ENCODE results near the gene GIMAP1. TPM values are rescaled to one million over a fixed set of nuclear protein-coding genes. Genes with fewer than 3 reads are reported as not detected.
A peak's percentile ranks its signal among the peaks of the same experiment; 100 is the strongest.

GIMAP1 gene
- total and polyA plus RNA-seq, 4 experiments from 2014 or later = 36.6 to 97.6 (median 81.5) TPM

DNA sequence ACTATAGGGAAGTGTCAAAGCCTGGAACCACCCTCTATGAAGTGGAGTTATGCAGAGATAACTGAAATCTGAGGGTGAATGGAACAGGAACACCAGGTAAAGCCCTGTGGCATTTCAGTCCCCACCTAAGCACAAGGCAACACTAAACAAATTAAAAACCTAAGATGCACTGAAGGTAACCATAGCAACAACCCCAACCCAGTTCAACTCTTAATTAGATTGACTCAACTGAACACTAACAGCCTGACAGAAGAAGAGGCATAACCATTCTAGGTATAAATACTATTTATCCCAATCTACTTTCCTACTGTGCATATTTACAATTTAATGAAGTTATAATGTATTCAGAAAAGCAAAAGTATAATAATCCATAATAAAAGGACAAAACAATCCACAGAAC is 11.6 kb downstream of the GIMAP1 start:
- peaks cover 43% of the 10 kb centered on the region for H3K4me1 ChIP-seq (ENCODE audit: insufficient read depth, low read length)
- no peak for DNase-seq
- no peaks in the 10 kb centered on the region for H3K27me3 Mint-ChIP-seq
- peaks cover 10% of the 10 kb centered on the region for H3K36me3 ChIP-seq (ENCODE audit: insufficient read depth, low read length)
- H3K27me3 ChIP-seq (ENCODE audit: insufficient read depth, low read length) = no peaks in the 10 kb centered on the region
- H3K9me3 ChIP-seq (ENCODE audit: control insufficient read depth in 1 of 2, low read length in 2 of 2) = peaks cover 0 to 11% of the 10 kb centered on the region in 2 donors
- POLR2A ChIA-PET (ENCODE audit: partially characterized antibody) = interaction anchor here (0.7 to 26.3 kb wide), 6 partner anchors 7 to 279 kb away, joined by 5 to 593 read pairs (median 36); partner anchors contain the start of genes GIMAP1, GIMAP5 and GIMAP6
- peaks cover 2 to 62% (median 56%) of the 10 kb centered on the region in 8 donors for H3K9me3 Mint-ChIP-seq
- intact Hi-C loops (cut with micrococcal nuclease) = no loop called here
- H3K4me3 Mint-ChIP-seq = peak overlapping the region in 3 of 8 donors; percentile 18 to 63 (median 51)
- H3K36me3 Mint-ChIP-seq = peaks cover 49 to 50% of the 10 kb centered on the region in 2 donors
- H3K27ac ChIP-seq (ENCODE audit: low read depth, low read length) = no peak overlapping the region
- no peak overlapping the region for H3K4me3 ChIP-seq (ENCODE audit: low read length in 2 of 2)
- peaks cover 45 to 71% (median 55%) of the 10 kb centered on the region in 4 donors for H3K4me1 Mint-ChIP-seq
- peak overlapping the region in 3 of 7 donors; percentile 32 to 77 (median 65) for H3K27ac Mint-ChIP-seq
- CTCF ChIA-PET (ENCODE audit: partially characterized antibody) = interaction anchor here (1.5 kb wide), 1 partner anchor 279 kb away, joined by 5 read pairs; no protein-coding TSS in a partner anchor

GRCh38 chr7:150728609-150729008 is 12.2 kb downstream of the GIMAP1 start:
- no peak for DNase-seq
- POLR2A ChIA-PET (ENCODE audit: partially characterized antibody) = interaction anchor here (0.7 to 26.3 kb wide), 8 partner anchors 9 to 277 kb away, joined by 3 to 593 read pairs (median 14); partner anchors contain the start of genes GIMAP1, GIMAP4 and GIMAP6
- H3K4me3 Mint-ChIP-seq = peak overlapping the region in 3 of 8 donors; percentile 5 to 18 (median 16)
- H3K4me1 Mint-ChIP-seq = peaks cover 49 to 71% (median 55%) of the 10 kb centered on the region in 4 donors
- H3K27me3 ChIP-seq (ENCODE audit: insufficient read depth, low read length) = no peaks in the 10 kb centered on the region
- intact Hi-C loops (cut with micrococcal nuclease) = no loop called here
- peaks cover 43 to 44% of the 10 kb centered on the region in 2 donors for H3K36me3 Mint-ChIP-seq
- H3K36me3 ChIP-seq (ENCODE audit: insufficient read depth, low read length) = peaks cover 4% of the 10 kb centered on the region
- peaks cover 0 to 11% of the 10 kb centered on the region in 2 donors for H3K9me3 ChIP-seq (ENCODE audit: control insufficient read depth in 1 of 2, low read length in 2 of 2)
- no peak overlapping the region for H3K4me3 ChIP-seq (ENCODE audit: low read length in 2 of 2)
- peaks cover 2 to 56% (median 51%) of the 10 kb centered on the region in 8 donors for H3K9me3 Mint-ChIP-seq
- no peak overlapping the region for H3K27ac ChIP-seq (ENCODE audit: low read depth, low read length)
- peak overlapping the region in 5 of 7 donors; percentile 29 to 48 (median 32) for H3K27ac Mint-ChIP-seq
- H3K4me1 ChIP-seq (ENCODE audit: insufficient read depth, low read length) = peaks cover 43% of the 10 kb centered on the region
- no peaks in the 10 kb centered on the region for H3K27me3 Mint-ChIP-seq
- CTCF ChIA-PET (ENCODE audit: partially characterized antibody) = interaction anchor here (2.2 kb wide), 1 partner anchor 11 kb away, joined by 13 read pairs; the partner anchor contains the start of gene GIMAP1

- peaks cover 0 to 4% of the 10 kb centered on the region in 2 donors for H3K9me3 ChIP-seq (ENCODE audit: control insufficient read depth in 1 of 2, low read length in 2 of 2)
- Mint-ChIP-seq H3K4me1 (peaks cover 71 to 87% (median 76%) of the 10 kb centered on the region in 4 donors), H3K36me3 (peaks cover 21 to 22% of the 10 kb centered on the region in 2 donors), H3K27me3 (no peaks in the 10 kb centered on the region), H3K27ac (peak overlapping the region; percentile 86 to 97 (median 91)), H3K9me3 (peaks cover 2 to 25% (median 23%) of the 10 kb centered on the region in 8 donors), H3K4me3 (peak overlapping the region; percentile 9 to 95 (median 64))
- no peak overlapping the region for H3K4me3 ChIP-seq (ENCODE audit: low read length in 2 of 2)
- H3K27ac ChIP-seq (ENCODE audit: low read depth, low read length) = peak overlapping the region; percentile 6
- CTCF ChIA-PET (ENCODE audit: partially characterized antibody) = interaction anchor here (1.5 to 2.8 kb wide), 8 partner anchors 11 to 285 kb away, joined by 4 to 18 read pairs (median 6); partner anchors contain the start of genes GIMAP1, GIMAP2 and GIMAP6
- H3K27me3 ChIP-seq (ENCODE audit: insufficient read depth, low read length) = no peaks in the 10 kb centered on the region
- H3K4me1 ChIP-seq (ENCODE audit: insufficient read depth, low read length) = peaks cover 76% of the 10 kb centered on the region
- intact Hi-C loops (cut with micrococcal nuclease) = no loop called here
- DNase-seq = no peak
- H3K36me3 ChIP-seq (ENCODE audit: insufficient read depth, low read length) = no peaks in the 10 kb centered on the region
- POLR2A ChIA-PET (ENCODE audit: partially characterized antibody) = interaction anchor here (0.8 to 26.3 kb wide), 21 partner anchors 11 to 285 kb away, joined by 3 to 593 read pairs (median 7); partner anchors contain the start of genes GIMAP1, GIMAP2, GIMAP4 and GIMAP6
Observed at GRCh38 chr7:150731916-150732315, 15.5 kb downstream of the GIMAP1 start.

- ChIA-PET CTCF (ENCODE audit: partially characterized antibody) (interaction anchor here (0.8 to 2.8 kb wide), 17 partner anchors 10 to 286 kb away, joined by 3 to 18 read pairs (median 4); partner anchors contain the start of genes GIMAP1, GIMAP2, GIMAP6 and GIMAP8), POLR2A (ENCODE audit: partially characterized antibody) (interaction anchor here (0.6 to 26.3 kb wide), 33 partner anchors 12 to 286 kb away, joined by 3 to 593 read pairs (median 4); partner anchors contain the start of genes GIMAP1, GIMAP2, GIMAP4 and GIMAP6)
- peaks cover 18 to 19% of the 10 kb centered on the region in 2 donors for H3K36me3 Mint-ChIP-seq
- peaks cover 67 to 82% (median 74%) of the 10 kb centered on the region in 4 donors for H3K4me1 Mint-ChIP-seq
- peak overlapping the region; percentile 86 to 98 (median 96) for H3K27ac Mint-ChIP-seq
- H3K4me3 Mint-ChIP-seq = peak overlapping the region; percentile 38 to 95 (median 68)
- no peak overlapping the region for H3K4me3 ChIP-seq (ENCODE audit: low read length in 2 of 2)
- intact Hi-C loops (cut with micrococcal nuclease) = no loop called here
- no peaks in the 10 kb centered on the region for H3K27me3 Mint-ChIP-seq
- peak in 1 of 5 donors; percentile 32 for DNase-seq
- H3K4me1 ChIP-seq (ENCODE audit: insufficient read depth, low read length) = peaks cover 76% of the 10 kb centered on the region
- no peaks in the 10 kb centered on the region for H3K27me3 ChIP-seq (ENCODE audit: insufficient read depth, low read length)
- peak overlapping the region; percentile 6 for H3K27ac ChIP-seq (ENCODE audit: low read depth, low read length)
- H3K36me3 ChIP-seq (ENCODE audit: insufficient read depth, low read length) = no peaks in the 10 kb centered on the region
- no peaks in the 10 kb centered on the region for H3K9me3 ChIP-seq (ENCODE audit: control insufficient read depth in 1 of 2, low read length in 2 of 2)
- H3K9me3 Mint-ChIP-seq = peaks cover 0 to 15% (median 12%) of the 10 kb centered on the region in 8 donors
Observed at GRCh38 chr7:150732786-150733481, 16.5 kb downstream of the GIMAP1 start.

DNA sequence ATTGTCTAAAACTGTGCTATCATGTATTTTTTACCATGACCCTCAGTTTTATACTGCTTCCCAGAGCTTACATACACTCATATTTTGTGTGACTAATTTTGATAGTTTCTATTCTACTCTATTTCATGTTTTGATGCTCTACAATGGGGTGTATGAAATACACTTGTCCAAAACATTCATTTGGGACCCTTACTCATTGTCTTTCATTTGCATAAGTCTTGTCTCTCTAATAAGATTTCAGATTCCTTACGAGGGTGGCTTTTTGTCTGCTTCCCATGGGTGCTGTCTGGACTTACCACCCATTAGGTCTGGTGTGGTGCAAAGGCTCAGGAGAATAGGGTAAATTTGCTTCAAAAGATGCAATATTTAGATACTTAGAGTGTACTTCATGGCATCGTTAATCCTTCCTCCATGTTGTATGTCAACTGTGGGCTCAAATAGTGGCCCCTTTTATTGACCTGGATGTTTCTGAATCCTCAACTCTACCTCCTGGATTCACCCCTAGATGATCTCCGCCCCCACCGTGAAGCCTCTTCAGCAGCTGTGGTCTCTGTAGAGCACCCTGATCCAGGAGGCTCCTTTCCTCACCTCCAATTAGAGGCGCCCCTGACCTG is 17.2 kb downstream of the GIMAP1 start:
- H3K9me3 Mint-ChIP-seq = peaks cover 0 to 8% (median 6%) of the 10 kb centered on the region in 8 donors

GRCh38 chr7:150734254-150734653 is 17.8 kb downstream of the GIMAP1 start:
- Mint-ChIP-seq H3K27me3 (no peaks in the 10 kb centered on the region), H3K27ac (peak overlapping the region; percentile 86 to 98 (median 96)), H3K4me3 (peak overlapping the region in 7 of 8 donors; percentile 49 to 99 (median 95)), H3K36me3 (peaks cover 19 to 23% of the 10 kb centered on the region in 2 donors), H3K9me3 (peaks cover 0 to 4% (median 2%) of the 10 kb centered on the region in 8 donors), H3K4me1 (peaks cover 65 to 91% (median 69%) of the 10 kb centered on the region in 4 donors)
- ChIA-PET POLR2A (ENCODE audit: partially characterized antibody) (interaction anchor here (1.6 to 26.3 kb wide), 5 partner anchors 12 to 216 kb away, joined by 8 to 593 read pairs (median 121); partner anchors contain the start of genes GIMAP1 and GIMAP7), CTCF (ENCODE audit: partially characterized antibody) (interaction anchor here (1.2 kb wide), 1 partner anchor 9 kb away, joined by 3 read pairs; no protein-coding TSS in a partner anchor)
- no peak overlapping the region for H3K4me3 ChIP-seq (ENCODE audit: low read length in 2 of 2)
- H3K9me3 ChIP-seq (ENCODE audit: control insufficient read depth in 1 of 2, low read length in 2 of 2) = no peaks in the 10 kb centered on the region
- H3K4me1 ChIP-seq (ENCODE audit: insufficient read depth, low read length) = peaks cover 76% of the 10 kb centered on the region
- DNase-seq = peak in 1 of 5 donors; percentile 42
- intact Hi-C loops (cut with micrococcal nuclease) = no loop called here
- H3K27ac ChIP-seq (ENCODE audit: low read depth, low read length) = peak overlapping the region; percentile 83
- no peaks in the 10 kb centered on the region for H3K36me3 ChIP-seq (ENCODE audit: insufficient read depth, low read length)
- no peaks in the 10 kb centered on the region for H3K27me3 ChIP-seq (ENCODE audit: insufficient read depth, low read length)

More for the DNA sequence above, 17.2 kb downstream of the GIMAP1 start:
- peak in 1 of 5 donors; percentile 13 for DNase-seq
- Histone ChIP-seq H3K4me1 (ENCODE audit: insufficient read depth, low read length) (peaks cover 76% of the 10 kb centered on the region), H3K36me3 (ENCODE audit: insufficient read depth, low read length) (no peaks in the 10 kb centered on the region), H3K9me3 (ENCODE audit: control insufficient read depth in 1 of 2, low read length in 2 of 2) (no peaks in the 10 kb centered on the region), H3K4me3 (ENCODE audit: low read length in 2 of 2) (no peak overlapping the region), H3K27me3 (ENCODE audit: insufficient read depth, low read length) (no peaks in the 10 kb centered on the region), H3K27ac (ENCODE audit: low read depth, low read length) (peak overlapping the region; percentile 83)
- ChIA-PET POLR2A (ENCODE audit: partially characterized antibody) (interaction anchor here (0.7 to 26.3 kb wide), 24 partner anchors 13 to 283 kb away, joined by 3 to 593 read pairs (median 7); partner anchors contain the start of genes GIMAP1, GIMAP2, GIMAP4 and GIMAP6), CTCF (ENCODE audit: partially characterized antibody) (interaction anchor here (0.9 to 2.8 kb wide), 12 partner anchors 9 to 284 kb away, joined by 3 to 18 read pairs (median 4); partner anchors contain the start of genes GIMAP1, GIMAP2, GIMAP6 and GIMAP8)
- Mint-ChIP-seq H3K36me3 (peaks cover 18 to 19% of the 10 kb centered on the region in 2 donors), H3K4me3 (peak overlapping the region in 7 of 8 donors; percentile 59 to 99 (median 92)), H3K4me1 (peaks cover 67 to 88% (median 72%) of the 10 kb centered on the region in 4 donors), H3K27me3 (no peaks in the 10 kb centered on the region), H3K27ac (peak overlapping the region; percentile 86 to 98 (median 96))
- intact Hi-C loops (cut with micrococcal nuclease) = no loop called here

Data from CD4-positive, alpha-beta memory T cell (primary cell).